H9 (cell line): ENCODE measurements around the gene GCK. TPM values are rescaled to one million over a fixed set of nuclear protein-coding genes. Genes with fewer than 3 reads are reported as not detected.

ENCODE experiments used
- DNase-seq: peaks from one replicate; pipeline ENCODE4 v3.0.0-alpha.2; 2017
- H2AFZ ChIP-seq: one replicate; pipeline ENCODE4 v1.6.1; 2013; ENCODE audit warnings: mild to moderate bottlenecking, low read length, control low read depth, moderate library complexity
- H2AK5ac ChIP-seq: 2 replicates; pipeline ENCODE4 v1.6.1; 2013; ENCODE audit warnings: low read length, control low read depth, mixed read lengths; ENCODE audit not compliant: insufficient read length
- H2BK120ac ChIP-seq: one replicate; pipeline ENCODE4 v1.6.1; 2013; ENCODE audit warnings: low read depth, mild to moderate bottlenecking, low read length, control low read depth, inconsistent platforms; ENCODE audit not compliant: poor library complexity, severe bottlenecking
- H2BK12ac ChIP-seq: 2 replicates; pipeline ENCODE4 v1.6.1; 2013; ENCODE audit warnings: low read length, control low read depth, mixed read lengths, low read depth; ENCODE audit not compliant: insufficient read length
- H2BK15ac ChIP-seq: 2 replicates; pipeline ENCODE4 v1.6.1; 2013; ENCODE audit warnings: low read depth, low read length, control low read depth
- H2BK20ac ChIP-seq: one replicate; pipeline ENCODE4 v1.6.1; 2013; ENCODE audit warnings: low read depth, mild to moderate bottlenecking, low read length, control low read depth, inconsistent platforms; ENCODE audit not compliant: poor library complexity, severe bottlenecking
- H2BK5ac ChIP-seq: 2 replicates; pipeline ENCODE4 v1.6.1; 2013; ENCODE audit warnings: low read length, control low read depth, mixed read lengths; ENCODE audit not compliant: insufficient read length
- H3K14ac ChIP-seq: 2 replicates; pipeline ENCODE4 v1.6.1; 2013; ENCODE audit warnings: low read length, control low read depth; ENCODE audit not compliant: insufficient read depth
- H3K18ac ChIP-seq: 2 replicates; pipeline ENCODE4 v1.6.1; 2013; ENCODE audit warnings: low read depth, mild to moderate bottlenecking, mixed read lengths, low read length, control low read depth; ENCODE audit not compliant: insufficient read length
- H3K23ac ChIP-seq: 2 replicates; pipeline ENCODE4 v1.6.1; 2013; ENCODE audit warnings: low read length, control low read depth, mixed read lengths, low read depth; ENCODE audit not compliant: insufficient read length
- H3K23me2 ChIP-seq: 2 replicates; pipeline ENCODE4 v1.6.1; 2013; ENCODE audit warnings: low read depth, mild to moderate bottlenecking, mixed read lengths, low read length, control low read depth; ENCODE audit not compliant: insufficient read length, poor library complexity, severe bottlenecking
- H3K27ac ChIP-seq: 2 replicates; pipeline ENCODE4 v1.5.1; 2013; ENCODE audit warnings: low read length, control low read depth, mixed read lengths, low read depth; ENCODE audit not compliant: insufficient read length
- H3K27me3 ChIP-seq: 2 replicates; pipeline ENCODE4 v1.6.1; 2013; ENCODE audit warnings: low read length, control low read depth, inconsistent platforms; ENCODE audit not compliant: insufficient read depth
- H3K4ac ChIP-seq: 2 replicates; pipeline ENCODE4 v1.6.1; 2013; ENCODE audit warnings: low read depth, mild to moderate bottlenecking, control low read depth, inconsistent platforms, low read length, moderate library complexity
- H3K4me1 ChIP-seq: 2 replicates; pipeline ENCODE4 v1.6.1; 2013; ENCODE audit warnings: low read length, control low read depth, inconsistent platforms; ENCODE audit not compliant: insufficient read depth
- H3K4me2 ChIP-seq: 2 replicates; pipeline ENCODE4 v1.6.1; 2013; ENCODE audit warnings: low read length, control low read depth, mixed read lengths; ENCODE audit not compliant: insufficient read length, insufficient read depth
- H3K56ac ChIP-seq: 2 replicates; pipeline ENCODE4 v1.6.1; 2013; ENCODE audit warnings: low read depth, mild to moderate bottlenecking, mixed read lengths, low read length, control low read depth; ENCODE audit not compliant: insufficient read length
- H3K79me1 ChIP-seq: 2 replicates; pipeline ENCODE4 v1.6.1; 2013; ENCODE audit warnings: low read depth, mild to moderate bottlenecking, moderate library complexity, low read length, control low read depth, inconsistent platforms; ENCODE audit not compliant: insufficient read depth, poor library complexity, severe bottlenecking
- H3K79me2 ChIP-seq: 2 replicates; pipeline ENCODE4 v1.6.1; 2013; ENCODE audit warnings: low read length, control low read depth, inconsistent platforms; ENCODE audit not compliant: insufficient read depth
- H3K9ac ChIP-seq: 2 replicates; pipeline ENCODE4 v1.6.1; 2013; ENCODE audit warnings: low read length, control low read depth, mixed read lengths; ENCODE audit not compliant: insufficient read length; ENCODE audit errors: extremely low read depth
- H3K9me3 ChIP-seq: one replicate; pipeline ENCODE4 v1.6.1; 2013; ENCODE audit warnings: low read depth, low read length, inconsistent platforms; ENCODE audit not compliant: control insufficient read depth
- H3T11ph ChIP-seq: one replicate; pipeline ENCODE4 v1.6.1; 2013; ENCODE audit warnings: mild to moderate bottlenecking, low read length, control low read depth, inconsistent platforms
- H4K20me1 ChIP-seq: one replicate; pipeline ENCODE4 v1.6.1; 2013; ENCODE audit not compliant: control insufficient read depth, insufficient read length, insufficient read depth
- H4K5ac ChIP-seq: 2 replicates; pipeline ENCODE4 v1.6.1; 2013; ENCODE audit warnings: low read depth, mild to moderate bottlenecking, mixed read lengths, low read length, control low read depth; ENCODE audit not compliant: insufficient read length
- H4K8ac ChIP-seq: replicated peaks from 2 replicates; pipeline ENCODE4 v1.6.1; 2013; ENCODE audit warnings: low read length, control low read depth, mixed read lengths, low read depth; ENCODE audit not compliant: insufficient read length
- H4K91ac ChIP-seq: 2 replicates; pipeline ENCODE4 v1.6.1; 2013; ENCODE audit warnings: low read depth, mild to moderate bottlenecking, moderate library complexity, mixed read lengths, low read length, control low read depth; ENCODE audit not compliant: insufficient read length
- H3K27ac Mint-ChIP-seq, 3 experiments: 2 replicates in 2 of 3; 3 replicates in 1 of 3; pipeline ENCODE4 v1.8.0; 2020 to 2021; ENCODE audit warnings: mixed read lengths in 3 of 3, mild to moderate bottlenecking in 1 of 3, moderate library complexity in 1 of 3
- H3K27me3 Mint-ChIP-seq: 2 replicates; pipeline ENCODE4 v1.8.0; 2021; ENCODE audit warnings: low read depth, mild to moderate bottlenecking, moderate library complexity, mixed read lengths
- H3K36me3 Mint-ChIP-seq, 3 experiments: 2 replicates in 2 of 3; 3 replicates in 1 of 3; pipeline ENCODE4 v1.8.0; 2020 to 2021; ENCODE audit warnings: low read depth in 3 of 3, mixed read lengths in 3 of 3; ENCODE audit not compliant: insufficient read depth in 1 of 3
- H3K4me1 Mint-ChIP-seq, 2 experiments: 2 replicates each; pipeline ENCODE4 v1.8.0; 2020; ENCODE audit warnings: mixed read lengths in 2 of 2
- H3K4me3 Mint-ChIP-seq, 2 experiments: 2 replicates in 1 of 2; 3 replicates in 1 of 2; pipeline ENCODE4 v1.8.0; 2020 to 2021; ENCODE audit warnings: mild to moderate bottlenecking in 2 of 2, mixed read lengths in 2 of 2, moderate library complexity in 1 of 2
- H3K9me3 Mint-ChIP-seq, 2 experiments: 2 replicates in 1 of 2; 3 replicates in 1 of 2; pipeline ENCODE4 v1.8.0; 2020; ENCODE audit warnings: mild to moderate bottlenecking in 2 of 2, mixed read lengths in 2 of 2, moderate library complexity in 1 of 2
- CTCF ChIP-seq: fragments of 200-600 bp; sonication (generic); conservative IDR thresholded peaks from 3 replicates; pipeline ENCODE4 v1.8.0; 2021; ENCODE audit warnings: antibody characterized with exemption, mild to moderate bottlenecking
- WGBS: extraction: QIAGEN DNeasy Blood & Tissue Kit; methylation state at CpG from one replicate; pipeline ENCODE4 v1.1.7; 2013; ENCODE audit warnings: missing lambda C conversion rate, low lambda C conversion rate, mixed read lengths; ENCODE audit not compliant: insufficient read length; ENCODE audit errors: extremely low coverage; 5-methylcytosine and 5-hydroxymethylcytosine counted together
- total RNA-seq: library from RNA; stranded (reverse); gene quantifications from 2 replicates; pipeline ENCODE4 v1.2.1, GENCODE V29; 2021

Gene GCK
- total RNA-seq, 1 experiment from 2014 or later, result 0.98 TPM

- Histone ChIP-seq H3K4me2 (no peak overlapping the region), H3K23ac (no peak overlapping the region), H3K4me1 (no peaks in the 10 kb centered on the region), H4K5ac (no peak overlapping the region), H4K20me1 (no peaks in the 10 kb centered on the region), H3K56ac (no peak overlapping the region), H3K18ac (no peak overlapping the region), H2BK15ac (no peak overlapping the region), H3K27ac (no peak overlapping the region), H3K79me2 (no peaks in the 10 kb centered on the region), H2BK5ac (no peak overlapping the region), H2AK5ac (no peak overlapping the region), H3K23me2 (no peaks in the 10 kb centered on the region), H3K79me1 (no peaks in the 10 kb centered on the region), H3K27me3 (no peaks in the 10 kb centered on the region), H4K91ac (no peak overlapping the region), H3K4ac (no peak overlapping the region), H2BK120ac (no peak overlapping the region), H2BK12ac (no peak overlapping the region), H3K9me3 (peaks cover 7% of the 10 kb centered on the region), H3T11ph (no peak overlapping the region), H2BK20ac (no peak overlapping the region), H3K9ac (no peak overlapping the region), H2AFZ (no peak overlapping the region), H4K8ac (no peak overlapping the region), H3K14ac (no peak overlapping the region)
- Mint-ChIP-seq H3K4me1 (peaks cover 22 to 28% of the 10 kb centered on the region in 2 experiments), H3K4me3 (no peak overlapping the region), H3K27ac (peak overlapping the region in 1 of 3 experiments; percentile 56; a peak in 2 of 7 replicates), H3K9me3 (peaks cover 11 to 12% of the 10 kb centered on the region in 2 experiments; a peak in 4 of 5 replicates), H3K27me3 (peaks cover 12% of the 10 kb centered on the region), H3K36me3 (peaks cover 0 to 7% (median 2%) of the 10 kb centered on the region in 3 experiments; a peak in 2 of 7 replicates)
- no CpG with 5 or more reads among the region's 16 CpGs for WGBS
- DNase-seq, result no peak
- TF ChIP-seq CTCF, result no peak
Measured at GRCh38 chr7:44184206-44184872, 4.9 kb downstream of the GCK start.
